Measurements from ENCODE around the gene ANO4.

DNA sequence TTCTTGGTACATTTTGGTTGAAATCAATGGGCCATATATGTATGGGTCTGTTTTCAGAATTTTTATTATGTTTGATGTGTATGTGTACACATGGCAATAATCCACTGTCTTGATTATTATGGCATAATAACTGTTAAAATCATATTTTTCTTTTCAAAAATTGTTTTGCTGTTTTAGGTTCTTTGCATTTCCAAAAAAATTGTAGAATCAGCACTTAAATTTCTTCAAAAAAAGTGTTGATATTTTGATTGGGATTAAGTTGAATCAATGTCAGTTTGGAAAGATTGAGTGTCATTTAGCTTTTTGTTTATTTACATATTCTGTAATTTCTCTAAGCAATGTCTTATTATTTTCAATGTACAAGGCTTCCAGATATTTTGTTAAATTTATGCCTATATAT lies 261.4 kb downstream of the ANO4 start:
- no peak for TF ChIP-seq MAX (IDR thresholded peaks at IDR 0.05)
- TF ChIP-seq, protein P1, sequence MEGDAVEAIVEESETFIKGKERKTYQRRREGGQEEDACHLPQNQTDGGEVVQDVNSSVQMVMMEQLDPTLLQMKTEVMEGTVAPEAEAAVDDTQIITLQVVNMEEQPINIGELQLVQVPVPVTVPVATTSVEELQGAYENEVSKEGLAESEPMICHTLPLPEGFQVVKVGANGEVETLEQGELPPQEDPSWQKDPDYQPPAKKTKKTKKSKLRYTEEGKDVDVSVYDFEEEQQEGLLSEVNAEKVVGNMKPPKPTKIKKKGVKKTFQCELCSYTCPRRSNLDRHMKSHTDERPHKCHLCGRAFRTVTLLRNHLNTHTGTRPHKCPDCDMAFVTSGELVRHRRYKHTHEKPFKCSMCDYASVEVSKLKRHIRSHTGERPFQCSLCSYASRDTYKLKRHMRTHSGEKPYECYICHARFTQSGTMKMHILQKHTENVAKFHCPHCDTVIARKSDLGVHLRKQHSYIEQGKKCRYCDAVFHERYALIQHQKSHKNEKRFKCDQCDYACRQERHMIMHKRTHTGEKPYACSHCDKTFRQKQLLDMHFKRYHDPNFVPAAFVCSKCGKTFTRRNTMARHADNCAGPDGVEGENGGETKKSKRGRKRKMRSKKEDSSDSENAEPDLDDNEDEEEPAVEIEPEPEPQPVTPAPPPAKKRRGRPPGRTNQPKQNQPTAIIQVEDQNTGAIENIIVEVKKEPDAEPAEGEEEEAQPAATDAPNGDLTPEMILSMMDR (IDR thresholded peaks at IDR 0.05; ENCODE audit: control extremely low read depth in 1 of 3, insufficient read depth in 1 of 3, low read depth in 1 of 3, low read length in 3 of 3), result no peak
- no peak for TF ChIP-seq POLR2A (IDR thresholded peaks at IDR 0.05; ENCODE audit: control extremely low read depth in 1 of 2, low read depth in 2 of 2, low read length in 2 of 2)
- no peak for TF ChIP-seq CEBPB (IDR thresholded peaks at IDR 0.05; ENCODE audit: low read depth, low read length)
- no peak for TF ChIP-seq TAF1 (IDR thresholded peaks at IDR 0.05; ENCODE audit: low read depth, low read length)
- TF ChIP-seq SUZ12 (IDR thresholded peaks at IDR 0.05; ENCODE audit: low read length), result no peak
- no peak for TF ChIP-seq EGR1 (IDR thresholded peaks at IDR 0.05; ENCODE audit: borderline replicate concordance, low read depth, low read length)
- no peak for TF ChIP-seq POLR2AphosphoS5 (IDR thresholded peaks at IDR 0.05; ENCODE audit: low read depth, low read length)
- no peak for TF ChIP-seq CREB1 (IDR thresholded peaks at IDR 0.05)
- TF ChIP-seq SRF (IDR thresholded peaks at IDR 0.05; ENCODE audit: low read depth, low read length), result no peak
